Measurements from ENCODE around the gene NBEA.

DNA sequence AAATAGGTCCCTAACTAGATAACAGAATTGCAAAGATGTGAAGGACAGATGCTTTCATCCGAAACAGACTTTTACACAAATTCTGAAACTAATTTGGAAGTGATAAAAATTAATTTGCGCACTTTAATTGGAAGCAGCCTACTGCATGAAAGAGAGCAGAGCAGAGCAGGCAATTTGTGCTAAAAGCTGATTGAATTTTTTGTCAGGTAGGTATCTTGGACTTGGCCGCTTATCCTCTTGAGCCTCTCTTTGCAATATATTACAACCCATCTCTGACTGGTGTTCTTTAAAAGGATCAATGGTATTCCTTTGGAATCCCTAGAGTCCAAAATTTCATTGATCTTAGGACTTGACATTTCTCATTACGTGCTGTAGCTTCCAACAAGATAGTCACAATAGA, 717.7 kb downstream of the NBEA start:
- TF ChIP-seq POLR2A (IDR thresholded peaks at IDR 0.05), result no peak
- TF ChIP-seq, protein P1, sequence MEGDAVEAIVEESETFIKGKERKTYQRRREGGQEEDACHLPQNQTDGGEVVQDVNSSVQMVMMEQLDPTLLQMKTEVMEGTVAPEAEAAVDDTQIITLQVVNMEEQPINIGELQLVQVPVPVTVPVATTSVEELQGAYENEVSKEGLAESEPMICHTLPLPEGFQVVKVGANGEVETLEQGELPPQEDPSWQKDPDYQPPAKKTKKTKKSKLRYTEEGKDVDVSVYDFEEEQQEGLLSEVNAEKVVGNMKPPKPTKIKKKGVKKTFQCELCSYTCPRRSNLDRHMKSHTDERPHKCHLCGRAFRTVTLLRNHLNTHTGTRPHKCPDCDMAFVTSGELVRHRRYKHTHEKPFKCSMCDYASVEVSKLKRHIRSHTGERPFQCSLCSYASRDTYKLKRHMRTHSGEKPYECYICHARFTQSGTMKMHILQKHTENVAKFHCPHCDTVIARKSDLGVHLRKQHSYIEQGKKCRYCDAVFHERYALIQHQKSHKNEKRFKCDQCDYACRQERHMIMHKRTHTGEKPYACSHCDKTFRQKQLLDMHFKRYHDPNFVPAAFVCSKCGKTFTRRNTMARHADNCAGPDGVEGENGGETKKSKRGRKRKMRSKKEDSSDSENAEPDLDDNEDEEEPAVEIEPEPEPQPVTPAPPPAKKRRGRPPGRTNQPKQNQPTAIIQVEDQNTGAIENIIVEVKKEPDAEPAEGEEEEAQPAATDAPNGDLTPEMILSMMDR (IDR thresholded peaks at IDR 0.05), result no peak
